Stimulated activated CD8-positive, alpha-beta memory T cell treated with anti-CD3 and anti-CD28 coated beads, Interleukin-15, amount 100 ng/mL, for 24 hours (primary cell): ENCODE data around the gene GNB5.
A peak's percentile ranks its signal among the peaks of the same experiment; 100 is the strongest.
"Not testable (repeated sequence)": the region's sequence is repeated elsewhere in the genome, so short reads cannot be mapped to it uniquely, and the experiment has no call there.

Source experiments
- DNase-seq: peaks from one replicate; pipeline ENCODE4 v3.0.0-alpha.2; 2020; ENCODE audit warnings: low read depth

GNB5 gene

GRCh38 chr15:52093539-52094510, 97.4 kb downstream of the GNB5 start:
- DNase-seq = no peak

- DNase-seq = no peak
Measured at GRCh38 chr15:52093167-52093538, 98.0 kb downstream of the GNB5 start.

GRCh38 chr15:52090193-52090592, 101.0 kb downstream of the GNB5 start:
- no peak for DNase-seq

- no peak for DNase-seq
Measured at GRCh38 chr15:52086011-52086786, 105.0 kb downstream of the GNB5 start.

GRCh38 chr15:52085299-52085698, 105.9 kb downstream of the GNB5 start:
- DNase-seq = no peak

GRCh38 chr15:52083603-52084002, 107.6 kb downstream of the GNB5 start:
- no peak for DNase-seq

GRCh38 chr15:52083037-52083359, 108.2 kb downstream of the GNB5 start:
- DNase-seq = not testable (repeated sequence)

- DNase-seq = no peak
Measured at GRCh38 chr15:52082197-52083036, 108.8 kb downstream of the GNB5 start.

- DNase-seq = no peak
Measured at GRCh38 chr15:52080706-52081392, 110.3 kb downstream of the GNB5 start.

- DNase-seq = no peak
Measured at GRCh38 chr15:52080031-52080430, 111.2 kb downstream of the GNB5 start.

- DNase-seq = peak; percentile 66
Measured at GRCh38 chr15:52078876-52079700, 112.1 kb downstream of the GNB5 start.

- DNase-seq = no peak
Measured at GRCh38 chr15:52078197-52078875, 112.9 kb downstream of the GNB5 start.

GRCh38 chr15:52076889-52077781, 114.1 kb downstream of the GNB5 start:
- DNase-seq = no peak

- DNase-seq = no peak
Measured at GRCh38 chr15:52071570-52071969, 119.6 kb downstream of the GNB5 start.

- DNase-seq = no peak
Measured at GRCh38 chr15:52069559-52069958, 121.6 kb downstream of the GNB5 start.

GRCh38 chr15:52068004-52068615, 123.1 kb downstream of the GNB5 start:
- DNase-seq = no peak

- DNase-seq = no peak
Measured at GRCh38 chr15:52067545-52067926, 123.7 kb downstream of the GNB5 start.

- no peak for DNase-seq
Measured at GRCh38 chr15:52066842-52067544, 124.2 kb downstream of the GNB5 start.
